ENCODE measurements around the gene MTMR3. TPM values are rescaled to one million over a fixed set of nuclear protein-coding genes. Genes with fewer than 3 reads are reported as not detected.

MTMR3 gene
- total and polyA plus RNA-seq, 4 donors, result 6.0 to 38.8 (median 17.1) TPM

DNA sequence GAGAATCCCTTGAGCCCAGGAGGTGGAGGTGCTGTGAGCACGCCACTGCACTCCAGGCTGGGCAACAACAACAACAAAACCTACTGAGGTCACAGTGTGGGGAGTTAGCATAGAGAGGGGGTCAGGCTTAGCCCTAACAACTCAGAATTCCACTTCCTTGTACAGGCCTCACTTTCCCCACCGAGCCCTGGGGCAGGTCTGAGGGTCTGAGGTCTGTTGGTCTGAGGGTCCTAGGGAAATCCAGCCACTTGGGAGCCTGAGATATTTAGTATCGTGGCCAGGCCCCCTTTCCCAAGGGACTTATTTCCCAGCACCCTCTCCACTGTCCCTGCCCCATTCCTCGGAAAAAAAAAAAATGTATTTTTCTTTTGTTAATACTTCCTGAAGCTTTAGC lies 162.5 kb downstream of the MTMR3 start:
- TF ChIP-seq, protein P1, sequence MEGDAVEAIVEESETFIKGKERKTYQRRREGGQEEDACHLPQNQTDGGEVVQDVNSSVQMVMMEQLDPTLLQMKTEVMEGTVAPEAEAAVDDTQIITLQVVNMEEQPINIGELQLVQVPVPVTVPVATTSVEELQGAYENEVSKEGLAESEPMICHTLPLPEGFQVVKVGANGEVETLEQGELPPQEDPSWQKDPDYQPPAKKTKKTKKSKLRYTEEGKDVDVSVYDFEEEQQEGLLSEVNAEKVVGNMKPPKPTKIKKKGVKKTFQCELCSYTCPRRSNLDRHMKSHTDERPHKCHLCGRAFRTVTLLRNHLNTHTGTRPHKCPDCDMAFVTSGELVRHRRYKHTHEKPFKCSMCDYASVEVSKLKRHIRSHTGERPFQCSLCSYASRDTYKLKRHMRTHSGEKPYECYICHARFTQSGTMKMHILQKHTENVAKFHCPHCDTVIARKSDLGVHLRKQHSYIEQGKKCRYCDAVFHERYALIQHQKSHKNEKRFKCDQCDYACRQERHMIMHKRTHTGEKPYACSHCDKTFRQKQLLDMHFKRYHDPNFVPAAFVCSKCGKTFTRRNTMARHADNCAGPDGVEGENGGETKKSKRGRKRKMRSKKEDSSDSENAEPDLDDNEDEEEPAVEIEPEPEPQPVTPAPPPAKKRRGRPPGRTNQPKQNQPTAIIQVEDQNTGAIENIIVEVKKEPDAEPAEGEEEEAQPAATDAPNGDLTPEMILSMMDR (IDR thresholded peaks at IDR 0.05; ENCODE audit: low read depth, low read length, missing input control), result no peak
- TF ChIP-seq YY1 (IDR thresholded peaks at IDR 0.05) (no peak), FOXA2 (IDR thresholded peaks at IDR 0.05) (no peak), RXRA (IDR thresholded peaks at IDR 0.05) (no peak), SP1 (IDR thresholded peaks at IDR 0.05) (no peak), EGR1 (IDR thresholded peaks at IDR 0.05; ENCODE audit: low read depth in 2 of 2) (no peak), HNF4A (conservative IDR thresholded peaks at IDR 0.05) (no peak), MAX (IDR thresholded peaks at IDR 0.05) (no peak), RAD21 (IDR thresholded peaks at IDR 0.05) (no peak), GABPA (IDR thresholded peaks at IDR 0.05 in 1 of 2, conservative IDR thresholded peaks at IDR 0.05 in 1 of 2) (no peak), NR2F2 (IDR thresholded peaks at IDR 0.05) (no peak), HNF4G (IDR thresholded peaks at IDR 0.05) (no peak), FOXA1 (IDR thresholded peaks at IDR 0.05) (no peak), ATF3 (IDR thresholded peaks at IDR 0.05) (no peak), JUND (IDR thresholded peaks at IDR 0.05) (no peak)
- TF ChIP-seq, protein P2, sequence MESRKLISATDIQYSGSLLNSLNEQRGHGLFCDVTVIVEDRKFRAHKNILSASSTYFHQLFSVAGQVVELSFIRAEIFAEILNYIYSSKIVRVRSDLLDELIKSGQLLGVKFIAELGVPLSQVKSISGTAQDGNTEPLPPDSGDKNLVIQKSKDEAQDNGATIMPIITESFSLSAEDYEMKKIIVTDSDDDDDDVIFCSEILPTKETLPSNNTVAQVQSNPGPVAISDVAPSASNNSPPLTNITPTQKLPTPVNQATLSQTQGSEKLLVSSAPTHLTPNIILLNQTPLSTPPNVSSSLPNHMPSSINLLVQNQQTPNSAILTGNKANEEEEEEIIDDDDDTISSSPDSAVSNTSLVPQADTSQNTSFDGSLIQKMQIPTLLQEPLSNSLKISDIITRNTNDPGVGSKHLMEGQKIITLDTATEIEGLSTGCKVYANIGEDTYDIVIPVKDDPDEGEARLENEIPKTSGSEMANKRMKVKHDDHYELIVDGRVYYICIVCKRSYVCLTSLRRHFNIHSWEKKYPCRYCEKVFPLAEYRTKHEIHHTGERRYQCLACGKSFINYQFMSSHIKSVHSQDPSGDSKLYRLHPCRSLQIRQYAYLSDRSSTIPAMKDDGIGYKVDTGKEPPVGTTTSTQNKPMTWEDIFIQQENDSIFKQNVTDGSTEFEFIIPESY (IDR thresholded peaks at IDR 0.05), result no peak
- TF ChIP-seq, protein P3, sequence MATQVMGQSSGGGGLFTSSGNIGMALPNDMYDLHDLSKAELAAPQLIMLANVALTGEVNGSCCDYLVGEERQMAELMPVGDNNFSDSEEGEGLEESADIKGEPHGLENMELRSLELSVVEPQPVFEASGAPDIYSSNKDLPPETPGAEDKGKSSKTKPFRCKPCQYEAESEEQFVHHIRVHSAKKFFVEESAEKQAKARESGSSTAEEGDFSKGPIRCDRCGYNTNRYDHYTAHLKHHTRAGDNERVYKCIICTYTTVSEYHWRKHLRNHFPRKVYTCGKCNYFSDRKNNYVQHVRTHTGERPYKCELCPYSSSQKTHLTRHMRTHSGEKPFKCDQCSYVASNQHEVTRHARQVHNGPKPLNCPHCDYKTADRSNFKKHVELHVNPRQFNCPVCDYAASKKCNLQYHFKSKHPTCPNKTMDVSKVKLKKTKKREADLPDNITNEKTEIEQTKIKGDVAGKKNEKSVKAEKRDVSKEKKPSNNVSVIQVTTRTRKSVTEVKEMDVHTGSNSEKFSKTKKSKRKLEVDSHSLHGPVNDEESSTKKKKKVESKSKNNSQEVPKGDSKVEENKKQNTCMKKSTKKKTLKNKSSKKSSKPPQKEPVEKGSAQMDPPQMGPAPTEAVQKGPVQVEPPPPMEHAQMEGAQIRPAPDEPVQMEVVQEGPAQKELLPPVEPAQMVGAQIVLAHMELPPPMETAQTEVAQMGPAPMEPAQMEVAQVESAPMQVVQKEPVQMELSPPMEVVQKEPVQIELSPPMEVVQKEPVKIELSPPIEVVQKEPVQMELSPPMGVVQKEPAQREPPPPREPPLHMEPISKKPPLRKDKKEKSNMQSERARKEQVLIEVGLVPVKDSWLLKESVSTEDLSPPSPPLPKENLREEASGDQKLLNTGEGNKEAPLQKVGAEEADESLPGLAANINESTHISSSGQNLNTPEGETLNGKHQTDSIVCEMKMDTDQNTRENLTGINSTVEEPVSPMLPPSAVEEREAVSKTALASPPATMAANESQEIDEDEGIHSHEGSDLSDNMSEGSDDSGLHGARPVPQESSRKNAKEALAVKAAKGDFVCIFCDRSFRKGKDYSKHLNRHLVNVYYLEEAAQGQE (IDR thresholded peaks at IDR 0.05), result no peak
- 94% methylated on average over 4 of the region's 4 CpGs for WGBS
- H3K27ac ChIP-seq (ENCODE audit: low read depth in 1 of 2, low read length in 2 of 2), result no peak overlapping the region
- H3K4me3 ChIP-seq (ENCODE audit: low read depth in 1 of 3, low read length in 3 of 3), result no peak overlapping the region
- DNase-seq (ENCODE audit: low spot score), result no peak
- H3K9ac ChIP-seq (ENCODE audit: low read depth in 1 of 2, low read length in 2 of 2), result no peak overlapping the region
- H3K4me1 ChIP-seq (ENCODE audit: control insufficient read depth in 4 of 4, insufficient read depth in 4 of 4, low read length in 3 of 4), result peaks cover 0 to 9% (median 6%) of the 10 kb centered on the region in 4 donors
- no peaks in the 10 kb centered on the region for H3K36me3 ChIP-seq (ENCODE audit: control insufficient read depth in 4 of 4, insufficient read depth in 3 of 4, low read depth in 1 of 4, low read length in 3 of 4)
- H3K27me3 ChIP-seq (ENCODE audit: control insufficient read depth in 4 of 4, insufficient read depth in 4 of 4, low read length in 3 of 4), result no peaks in the 10 kb centered on the region
- no peaks in the 10 kb centered on the region for H3K9me3 ChIP-seq (ENCODE audit: control insufficient read depth in 4 of 4, low read length in 3 of 4)
